Activated B cell treated with CpG ODN at 0.5 μM for 24 hours (primary cell): ENCODE results near the gene THSD8. TPM values are rescaled to one million over a fixed set of nuclear protein-coding genes. Genes with fewer than 3 reads are reported as not detected.
A peak's percentile ranks its signal among the peaks of the same experiment; 100 is the strongest.

Source experiments
- ATAC-seq: fragments of 200-7000 bp; cut with Tn5 transposase; one replicate; pipeline ENCODE4 v1.10.0; 2021; ENCODE audit warnings: low read depth, mild to moderate bottlenecking, moderate library complexity
- CTCF ChIA-PET: fragments of 350-600 bp; sonication (Branson Sonifier 250); formaldehyde crosslinking; loops from one replicate; lab custom pipeline; 2021; ENCODE audit warnings: antibody characterized with exemption; lab: Charles Lee
- POLR2A ChIA-PET: fragments of 350-600 bp; sonication (Branson Sonifier 250); formaldehyde crosslinking; loops from one replicate; lab custom pipeline; 2021; ENCODE audit warnings: antibody characterized with exemption; lab: Charles Lee
- DNase-seq: peaks from one replicate; pipeline ENCODE4 v3.0.0; 2022
- H3K27ac Mint-ChIP-seq: one replicate; pipeline ENCODE4 v1.8.0; 2020; ENCODE audit warnings: mixed read lengths
- H3K27me3 Mint-ChIP-seq: one replicate; pipeline ENCODE4 v1.8.0; 2021; ENCODE audit warnings: mixed read lengths
- H3K36me3 Mint-ChIP-seq: one replicate; pipeline ENCODE4 v1.8.0; 2021; ENCODE audit warnings: low read depth, mixed read lengths
- H3K4me1 Mint-ChIP-seq: one replicate; pipeline ENCODE4 v1.8.0; 2021; ENCODE audit warnings: mixed read lengths
- H3K4me3 Mint-ChIP-seq: one replicate; pipeline ENCODE4 v1.8.0; 2020; ENCODE audit warnings: mild to moderate bottlenecking, mixed read lengths
- H3K9me3 Mint-ChIP-seq: one replicate; pipeline ENCODE4 v1.8.0; 2020; ENCODE audit warnings: mixed read lengths
- CTCF ChIP-seq: fragments of 200-600 bp; IDR thresholded peaks from one replicate; pipeline ENCODE4 v1.8.0; 2022; ENCODE audit warnings: antibody characterized with exemption, mild to moderate bottlenecking
- intact Hi-C: fragments of 100-400 bp; cut with micrococcal nuclease; formaldehyde crosslinking; loops from one replicate; pipeline ENCODE4 v1.15.1; 2024
- total RNA-seq: library from RNA; stranded (reverse); gene quantifications from 2 replicates; pipeline ENCODE4 v1.2.3, GENCODE V29; 2022

THSD8 gene
- 2.3 and 5.9 TPM in 2 replicates for total RNA-seq

- ATAC-seq (peak; percentile 69), DNase-seq (peak; percentile 59)
- peak within 1 kb of the TSS; percentile 82 for H3K4me3 Mint-ChIP-seq
- H3K36me3 Mint-ChIP-seq: peaks cover 3% of the 10 kb centered on the region
- no peak within 1 kb of the TSS for H3K27ac Mint-ChIP-seq
- CTCF ChIA-PET: interaction anchor here (1.0 to 11.4 kb wide), 5 partner anchors 9 to 45 kb away, joined by 3 to 280 read pairs (median 7); partner anchors contain the start of gene HOOK2
- TF ChIP-seq CTCF: no peak
- POLR2A ChIA-PET: interaction anchor here (0.7 to 1.3 kb wide), 4 partner anchors 8 to 32 kb away, joined by 3 to 5 read pairs (median 4); no protein-coding TSS in a partner anchor
- peaks cover 26% of the 10 kb centered on the region for H3K4me1 Mint-ChIP-seq
- H3K9me3 Mint-ChIP-seq: no peaks in the 10 kb centered on the region
- H3K27me3 Mint-ChIP-seq: peaks cover 5% of the 10 kb centered on the region
- intact Hi-C loops: no loop called here
Measured at GRCh38 chr19:12801466-12802266, at the start of gene THSD8, which contains the start of gene PRDX2. THSD8 (plus strand) TSS chr19:12802069; CDS start chr19:12802072, 3 bp downstream. PRDX2 (minus strand) TSS chr19:12801800; CDS start chr19:12801261, 539 bp downstream.

DNA sequence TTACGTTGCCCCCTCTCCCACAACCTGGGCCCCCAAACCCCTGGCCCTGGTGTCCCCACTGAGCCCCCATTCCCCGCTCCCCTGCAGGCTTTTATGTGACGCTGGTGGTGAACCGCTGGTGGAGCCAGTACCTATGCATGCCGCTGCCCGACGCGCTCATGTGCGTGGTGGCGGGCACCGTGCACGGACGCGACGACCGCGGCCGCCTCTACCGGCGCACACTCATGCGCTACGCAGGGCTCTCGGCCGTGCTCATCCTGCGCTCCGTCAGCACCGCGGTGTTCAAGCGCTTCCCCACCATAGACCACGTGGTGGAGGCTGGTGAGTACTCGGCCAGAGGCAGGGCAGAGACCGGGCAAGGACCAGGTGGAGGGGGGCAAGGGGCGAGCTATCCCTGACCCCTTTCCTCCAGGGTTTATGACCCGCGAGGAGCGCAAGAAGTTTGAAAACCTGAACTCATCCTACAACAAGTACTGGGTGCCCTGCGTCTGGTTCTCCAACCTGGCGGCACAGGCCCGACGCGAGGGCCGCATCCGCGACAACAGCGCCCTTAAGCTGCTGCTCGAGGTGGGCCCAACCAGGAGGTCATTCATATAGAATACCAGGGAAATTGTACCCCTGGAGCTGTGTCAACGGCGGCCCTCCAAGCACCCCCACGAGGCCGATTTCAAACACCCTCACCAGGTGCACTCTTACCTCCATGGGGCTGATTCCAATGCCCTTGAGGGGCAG lies 47.2 kb upstream of the THSD8 start:
- Mint-ChIP-seq H3K27ac (no peak overlapping the region), H3K4me3 (no peak overlapping the region)
- CTCF ChIA-PET: interaction anchor here (0.7 to 1.3 kb wide), 2 partner anchors 38 to 40 kb away, joined by 4 read pairs; no protein-coding TSS in a partner anchor

GRCh38 chr19:12756150-12756883 lies 45.6 kb upstream of the THSD8 start:
- Mint-ChIP-seq H3K36me3 (no peaks in the 10 kb centered on the region), H3K4me3 (no peak overlapping the region), H3K4me1 (peaks cover 10% of the 10 kb centered on the region), H3K27me3 (peaks cover 27% of the 10 kb centered on the region), H3K9me3 (no peaks in the 10 kb centered on the region), H3K27ac (no peak overlapping the region)
- ATAC-seq (no peak), DNase-seq (no peak)
- ChIA-PET CTCF (interaction anchor here (0.9 to 1.0 kb wide), 2 partner anchors 22 to 29 kb away, joined by 3 read pairs; partner anchors contain the start of gene TRIR), POLR2A (interaction anchor here (0.6 kb wide), 1 partner anchor 41 kb away, joined by 5 read pairs; no protein-coding TSS in a partner anchor)
- no peak for TF ChIP-seq CTCF
- intact Hi-C loops: no loop called here

More for the DNA sequence above, 47.2 kb upstream of the THSD8 start:
- peaks cover 30% of the 10 kb centered on the region for H3K27me3 Mint-ChIP-seq
- peaks cover 10% of the 10 kb centered on the region for H3K4me1 Mint-ChIP-seq
- H3K9me3 Mint-ChIP-seq: no peaks in the 10 kb centered on the region
- ATAC-seq (no peak), DNase-seq (no peak)
- no peak for TF ChIP-seq CTCF
- intact Hi-C loops: no loop called here
- H3K36me3 Mint-ChIP-seq: no peaks in the 10 kb centered on the region
- POLR2A ChIA-PET: no interaction called here

DNA sequence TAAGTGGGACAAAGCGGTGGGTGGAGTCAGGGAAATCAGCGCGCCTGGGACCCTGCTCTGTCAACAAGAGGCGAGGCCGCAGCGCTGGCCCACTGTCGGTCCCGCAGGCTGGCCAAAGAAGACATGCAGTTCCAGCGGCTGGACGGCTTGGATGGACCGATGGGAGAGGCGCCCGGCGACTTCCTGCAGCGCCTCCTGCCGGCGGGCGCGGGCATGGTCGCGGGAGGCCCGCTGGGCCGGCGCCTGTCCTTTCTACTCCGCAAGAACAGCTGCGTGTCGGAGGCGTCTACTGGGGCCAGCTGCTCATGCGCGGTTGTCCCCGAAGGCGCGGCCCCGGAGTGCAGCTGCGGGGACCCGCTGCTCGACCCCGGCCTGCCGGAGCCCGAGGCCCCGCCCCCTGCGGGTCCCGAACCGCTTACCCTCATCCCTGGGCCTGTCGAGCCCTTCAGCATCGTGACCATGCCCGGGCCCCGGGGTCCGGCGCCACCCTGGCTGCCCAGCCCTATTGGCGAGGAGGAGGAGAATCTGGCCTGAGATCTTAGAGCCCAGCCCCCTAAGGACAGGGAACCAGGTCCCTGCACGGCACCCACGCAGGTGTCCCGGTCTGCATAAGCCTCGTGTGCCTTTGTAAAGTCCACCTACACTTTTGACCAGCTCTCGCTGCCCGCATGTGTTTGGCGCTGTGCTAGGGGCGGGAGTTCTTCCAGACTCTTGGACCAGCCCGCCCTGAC lies 44.2 kb upstream of the THSD8 start:
- H3K27ac Mint-ChIP-seq: no peak overlapping the region
- no peak overlapping the region for H3K4me3 Mint-ChIP-seq
- no peaks in the 10 kb centered on the region for H3K36me3 Mint-ChIP-seq
- ChIA-PET POLR2A (interaction anchor here (0.5 to 1.4 kb wide), 7 partner anchors 16 to 137 kb away, joined by 3 to 6 read pairs (median 4); partner anchors contain the start of gene TRIR), CTCF (interaction anchor here (0.7 to 13.6 kb wide), 16 partner anchors 8 to 90 kb away, joined by 3 to 280 read pairs (median 4); partner anchors contain the start of genes JUNB and TRIR)
- H3K4me1 Mint-ChIP-seq: peaks cover 10% of the 10 kb centered on the region
- DNase-seq (peak; percentile 69), ATAC-seq (peak; percentile 75)
- intact Hi-C loops: loop anchor here (1.0 kb wide), 2 partner anchors 40 to 193 kb away; no protein-coding TSS in a partner anchor
- no peaks in the 10 kb centered on the region for H3K9me3 Mint-ChIP-seq
- H3K27me3 Mint-ChIP-seq: peaks cover 22% of the 10 kb centered on the region
- peak; percentile 70 for TF ChIP-seq CTCF
